NCI-H748 (cell line): ENCODE results near the gene SLITRK2.

ENCODE experiments used
- DNase-seq: peaks from one replicate; lab custom pipeline; 2025; ENCODE audit not compliant: unreplicated experiment; lab: John Stamatoyannopoulos, UW

Gene SLITRK2

GRCh38 chrX:145817331-145818185 lies at the start of gene SLITRK2:
TSS of gene SLITRK2 (plus strand) at chrX:145817829. CDS start at chrX:145822426, 4,597 bp downstream.
- peak; percentile 8 for DNase-seq

- no peak for DNase-seq
Measured at GRCh38 chrX:145773006-145773405, 44.6 kb upstream of the SLITRK2 start.

GRCh38 chrX:145792281-145792680 lies 25.3 kb upstream of the SLITRK2 start:
- no peak for DNase-seq

GRCh38 chrX:145803508-145803907 lies 14.1 kb upstream of the SLITRK2 start:
- DNase-seq: no peak

- no peak for DNase-seq
Measured at GRCh38 chrX:145813081-145813480, 4.5 kb upstream of the SLITRK2 start.

- no peak for DNase-seq
Measured at GRCh38 chrX:145816601-145817315, 871 bp upstream of the SLITRK2 start.

- peak; percentile 11 for DNase-seq
Measured at GRCh38 chrX:145818186-145819113, 821 bp downstream of the SLITRK2 start.

GRCh38 chrX:145820825-145821224 lies 3.2 kb downstream of the SLITRK2 start:
- DNase-seq: no peak

GRCh38 chrX:145821291-145821897 lies 3.8 kb downstream of the SLITRK2 start:
- no peak for DNase-seq

- no peak for DNase-seq
Measured at GRCh38 chrX:145821898-145822571, 4.4 kb downstream of the SLITRK2 start.

GRCh38 chrX:145823132-145823531 lies 5.5 kb downstream of the SLITRK2 start:
- no peak for DNase-seq

- peak; percentile 9 for DNase-seq
Measured at GRCh38 chrX:145825896-145826295, 8.3 kb downstream of the SLITRK2 start.

- no peak for DNase-seq
Measured at GRCh38 chrX:145826466-145826865, 8.8 kb downstream of the SLITRK2 start.

GRCh38 chrX:145832796-145833195 lies 15.2 kb downstream of the SLITRK2 start:
- no peak for DNase-seq

GRCh38 chrX:145840531-145840930 lies 22.9 kb downstream of the SLITRK2 start:
- DNase-seq: no peak

- no peak for DNase-seq
Measured at GRCh38 chrX:145843146-145843904, 25.7 kb downstream of the SLITRK2 start.

- no peak for DNase-seq
Measured at GRCh38 chrX:145844886-145845285, 27.3 kb downstream of the SLITRK2 start.

- no peak for DNase-seq
Measured at GRCh38 chrX:145848448-145848847, 30.8 kb downstream of the SLITRK2 start.

GRCh38 chrX:145848857-145849256 lies 31.2 kb downstream of the SLITRK2 start:
- no peak for DNase-seq
